Measurements from ENCODE around the gene GPI. TPM values are rescaled to one million over a fixed set of nuclear protein-coding genes. Genes with fewer than 3 reads are reported as not detected.

The GPI gene
- total RNA-seq, 1 donor from 2014 or later, result 221 TPM

DNA sequence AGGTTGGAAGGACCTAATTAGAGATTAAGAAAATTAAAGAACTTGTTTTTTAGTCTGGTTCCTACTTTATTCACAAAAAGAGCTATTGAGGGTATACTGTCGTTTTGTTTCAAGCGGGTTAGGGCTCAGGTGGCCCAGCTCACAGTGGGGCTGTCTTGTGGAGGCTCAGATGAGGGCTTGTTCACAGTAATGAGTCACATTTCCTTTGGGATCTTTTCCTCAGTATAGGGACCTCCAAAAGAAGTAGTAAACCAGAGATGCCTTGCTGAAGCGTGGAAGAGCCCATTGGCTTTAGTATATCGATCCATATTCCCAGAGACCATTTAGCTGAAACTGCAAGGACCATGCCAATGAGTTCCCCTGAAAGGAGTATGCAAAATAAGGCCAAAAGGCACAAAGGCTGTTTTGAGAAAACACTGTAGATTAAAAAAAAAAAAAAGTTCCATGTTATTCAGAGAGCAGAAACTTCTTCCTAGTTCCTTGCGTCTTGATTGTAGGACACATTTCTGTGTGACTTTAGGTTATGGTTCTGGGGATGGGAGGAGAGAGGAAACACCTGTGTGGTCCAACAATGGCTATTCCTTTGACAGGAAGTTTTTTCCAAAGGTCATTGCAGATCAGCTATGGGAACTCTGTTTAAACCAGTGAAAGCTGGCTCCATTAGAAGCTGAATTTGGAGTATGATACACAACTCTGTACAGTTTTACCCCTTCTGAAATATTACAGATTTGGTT, 32.8 kb upstream of the GPI start:
- no peaks in the 10 kb centered on the region for H3K9me3 Mint-ChIP-seq (ENCODE audit: low read depth)
- H3K4me3 Mint-ChIP-seq (ENCODE audit: unreplicated experiment), result no peak overlapping the region
- H3K36me3 Mint-ChIP-seq (ENCODE audit: low read depth), result peaks cover 32% of the 10 kb centered on the region
- H3K4me1 Mint-ChIP-seq (ENCODE audit: low read depth), result peaks cover 13% of the 10 kb centered on the region
- TF ChIP-seq, protein P1, sequence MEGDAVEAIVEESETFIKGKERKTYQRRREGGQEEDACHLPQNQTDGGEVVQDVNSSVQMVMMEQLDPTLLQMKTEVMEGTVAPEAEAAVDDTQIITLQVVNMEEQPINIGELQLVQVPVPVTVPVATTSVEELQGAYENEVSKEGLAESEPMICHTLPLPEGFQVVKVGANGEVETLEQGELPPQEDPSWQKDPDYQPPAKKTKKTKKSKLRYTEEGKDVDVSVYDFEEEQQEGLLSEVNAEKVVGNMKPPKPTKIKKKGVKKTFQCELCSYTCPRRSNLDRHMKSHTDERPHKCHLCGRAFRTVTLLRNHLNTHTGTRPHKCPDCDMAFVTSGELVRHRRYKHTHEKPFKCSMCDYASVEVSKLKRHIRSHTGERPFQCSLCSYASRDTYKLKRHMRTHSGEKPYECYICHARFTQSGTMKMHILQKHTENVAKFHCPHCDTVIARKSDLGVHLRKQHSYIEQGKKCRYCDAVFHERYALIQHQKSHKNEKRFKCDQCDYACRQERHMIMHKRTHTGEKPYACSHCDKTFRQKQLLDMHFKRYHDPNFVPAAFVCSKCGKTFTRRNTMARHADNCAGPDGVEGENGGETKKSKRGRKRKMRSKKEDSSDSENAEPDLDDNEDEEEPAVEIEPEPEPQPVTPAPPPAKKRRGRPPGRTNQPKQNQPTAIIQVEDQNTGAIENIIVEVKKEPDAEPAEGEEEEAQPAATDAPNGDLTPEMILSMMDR (IDR thresholded peaks at IDR 0.05), result no peak
- no peak overlapping the region for H3K27ac Mint-ChIP-seq (ENCODE audit: unreplicated experiment)
- no peaks in the 10 kb centered on the region for H3K27me3 Mint-ChIP-seq (ENCODE audit: low read depth)
- DNase-seq (ENCODE audit: low spot score), result no peak

DNA sequence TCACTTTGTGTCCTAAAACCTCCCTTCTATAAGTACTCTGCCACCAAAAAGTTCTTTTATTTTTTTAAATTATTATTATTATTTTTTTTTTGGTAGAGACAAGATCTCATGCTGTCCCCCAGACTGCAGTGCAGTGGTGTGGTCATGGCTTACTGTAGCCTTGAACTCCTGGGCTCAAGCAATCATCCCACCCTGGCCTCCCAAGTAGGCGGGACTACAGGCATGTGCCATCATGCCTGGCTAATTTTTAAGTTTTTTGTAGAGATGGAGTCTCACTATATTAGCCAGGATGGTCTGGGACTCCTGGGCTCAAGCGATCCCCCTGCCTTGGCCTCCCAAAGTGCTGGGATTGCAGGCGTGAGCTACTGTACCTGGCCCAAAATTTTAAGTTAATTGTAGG, 29.1 kb upstream of the GPI start:
- Mint-ChIP-seq H3K27ac (ENCODE audit: unreplicated experiment) (no peak overlapping the region), H3K4me1 (ENCODE audit: low read depth) (peaks cover 9% of the 10 kb centered on the region), H3K27me3 (ENCODE audit: low read depth) (no peaks in the 10 kb centered on the region), H3K9me3 (ENCODE audit: low read depth) (no peaks in the 10 kb centered on the region), H3K36me3 (ENCODE audit: low read depth) (peaks cover 39% of the 10 kb centered on the region), H3K4me3 (ENCODE audit: unreplicated experiment) (no peak overlapping the region)
- TF ChIP-seq, protein P1 (IDR thresholded peaks at IDR 0.05), result no peak
- DNase-seq (ENCODE audit: low spot score), result no peak

DNA sequence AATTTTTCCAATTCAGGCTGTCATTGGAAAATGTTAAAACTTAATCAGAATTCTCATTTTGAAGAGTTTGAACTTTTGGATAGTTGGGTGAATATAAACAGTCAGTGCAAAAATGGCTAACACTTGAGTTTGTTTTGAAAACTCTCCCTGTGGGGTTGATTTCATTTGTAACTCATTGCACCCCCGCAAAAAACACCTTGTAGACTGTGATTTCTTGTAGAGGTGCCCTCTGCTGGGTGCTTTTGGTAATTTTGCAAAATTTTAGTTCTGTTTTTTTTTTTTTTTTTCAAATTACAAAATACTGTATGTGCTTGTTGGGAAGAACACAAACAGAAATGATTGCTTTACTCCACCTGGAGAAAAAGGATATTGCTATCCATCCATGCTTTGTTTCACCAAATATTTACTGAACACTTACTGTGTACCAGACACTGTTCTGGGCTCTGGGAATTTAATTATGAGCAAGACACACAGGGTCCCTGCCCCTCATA, 28.2 kb upstream of the GPI start:
- TF ChIP-seq, protein P1 (IDR thresholded peaks at IDR 0.05), result peak; percentile 93
- Mint-ChIP-seq H3K9me3 (ENCODE audit: low read depth) (no peaks in the 10 kb centered on the region), H3K4me3 (ENCODE audit: unreplicated experiment) (no peak overlapping the region), H3K4me1 (ENCODE audit: low read depth) (peaks cover 9% of the 10 kb centered on the region), H3K27me3 (ENCODE audit: low read depth) (no peaks in the 10 kb centered on the region), H3K27ac (ENCODE audit: unreplicated experiment) (no peak overlapping the region), H3K36me3 (ENCODE audit: low read depth) (peaks cover 39% of the 10 kb centered on the region)
- no peak for DNase-seq (ENCODE audit: low spot score)

DNA sequence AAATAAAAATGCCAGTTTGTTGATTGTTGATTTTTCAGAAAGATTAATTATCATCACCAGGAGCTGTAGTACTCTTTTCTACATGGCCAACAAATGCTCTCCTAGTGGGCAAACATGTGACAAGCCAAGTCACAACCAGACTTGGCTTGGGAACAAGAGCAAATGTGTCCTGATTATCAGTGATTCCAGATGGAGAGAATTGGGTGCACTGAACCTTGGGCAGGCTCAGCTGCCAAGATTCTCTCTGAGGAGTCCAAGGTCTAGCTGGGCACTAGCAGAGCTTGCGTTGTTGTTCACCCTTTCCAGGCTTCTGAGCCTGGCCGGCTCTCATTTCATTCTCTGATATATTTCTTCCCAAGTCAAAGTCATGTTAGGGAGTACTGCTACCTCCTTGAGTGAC, 27.3 kb upstream of the GPI start:
- Mint-ChIP-seq H3K4me1 (ENCODE audit: low read depth) (peaks cover 5% of the 10 kb centered on the region), H3K27me3 (ENCODE audit: low read depth) (no peaks in the 10 kb centered on the region), H3K27ac (ENCODE audit: unreplicated experiment) (no peak overlapping the region), H3K4me3 (ENCODE audit: unreplicated experiment) (no peak overlapping the region), H3K9me3 (ENCODE audit: low read depth) (no peaks in the 10 kb centered on the region), H3K36me3 (ENCODE audit: low read depth) (peaks cover 41% of the 10 kb centered on the region)
- no peak for DNase-seq (ENCODE audit: low spot score)
- TF ChIP-seq, protein P1 (IDR thresholded peaks at IDR 0.05), result no peak

GRCh38 chr19:34341935-34342680, 22.9 kb upstream of the GPI start:
- TF ChIP-seq, protein P1 (IDR thresholded peaks at IDR 0.05), result no peak
- no peaks in the 10 kb centered on the region for H3K27me3 Mint-ChIP-seq (ENCODE audit: low read depth)
- peaks cover 42% of the 10 kb centered on the region for H3K36me3 Mint-ChIP-seq (ENCODE audit: low read depth)
- peaks cover 4% of the 10 kb centered on the region for H3K4me1 Mint-ChIP-seq (ENCODE audit: low read depth)
- no peaks in the 10 kb centered on the region for H3K9me3 Mint-ChIP-seq (ENCODE audit: low read depth)
- H3K27ac Mint-ChIP-seq (ENCODE audit: unreplicated experiment), result no peak overlapping the region
- DNase-seq (ENCODE audit: low spot score), result no peak
- H3K4me3 Mint-ChIP-seq (ENCODE audit: unreplicated experiment), result no peak overlapping the region
